Measurements from ENCODE around the gene BMP15. TPM values are rescaled to one million over a fixed set of nuclear protein-coding genes. Genes with fewer than 3 reads are reported as not detected.

BMP15 gene
- total RNA-seq, result not detected in 2 replicates
- polyA plus RNA-seq, result not detected in 2 replicates

DNA sequence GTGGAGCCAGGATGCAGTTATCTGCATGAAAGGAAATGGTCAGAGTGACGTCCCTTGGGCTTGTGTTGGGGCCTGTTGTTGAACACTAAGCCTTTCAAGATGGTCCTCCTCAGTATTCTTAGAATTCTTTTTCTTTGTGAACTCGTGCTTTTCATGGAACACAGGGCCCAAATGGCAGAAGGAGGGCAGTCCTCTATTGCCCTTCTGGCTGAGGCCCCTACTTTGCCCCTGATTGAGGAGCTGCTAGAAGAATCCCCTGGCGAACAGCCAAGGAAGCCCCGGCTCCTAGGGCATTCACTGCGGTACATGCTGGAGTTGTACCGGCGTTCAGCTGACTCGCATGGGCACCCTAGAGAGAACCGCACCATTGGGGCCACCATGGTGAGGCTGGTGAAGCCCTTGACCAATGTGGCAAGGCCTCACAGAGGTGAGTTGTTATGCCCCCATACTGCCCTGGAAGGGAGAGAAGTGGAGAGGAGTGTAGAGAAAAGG lies at the start of gene BMP15:
BMP15 (plus strand) TSS at position 51 of the 492 bp plus-strand sequence; CDS start at position 100, 49 bp downstream.
- Histone ChIP-seq H3K27me3 (no peaks in the 10 kb centered on the region), H3K27ac (no peak within 1 kb of the TSS), H3K9me3 (ENCODE audit: low read depth) (peaks cover 3% of the 10 kb centered on the region), H3K4me3 (no peak within 1 kb of the TSS), H3K4me1 (ENCODE audit: low read depth) (no peaks in the 10 kb centered on the region), H3K36me3 (no peaks in the 10 kb centered on the region)
- no peak for DNase-seq (ENCODE audit: low read depth in 1 of 2, low spot score in 1 of 2)
- TF ChIP-seq, protein P1, sequence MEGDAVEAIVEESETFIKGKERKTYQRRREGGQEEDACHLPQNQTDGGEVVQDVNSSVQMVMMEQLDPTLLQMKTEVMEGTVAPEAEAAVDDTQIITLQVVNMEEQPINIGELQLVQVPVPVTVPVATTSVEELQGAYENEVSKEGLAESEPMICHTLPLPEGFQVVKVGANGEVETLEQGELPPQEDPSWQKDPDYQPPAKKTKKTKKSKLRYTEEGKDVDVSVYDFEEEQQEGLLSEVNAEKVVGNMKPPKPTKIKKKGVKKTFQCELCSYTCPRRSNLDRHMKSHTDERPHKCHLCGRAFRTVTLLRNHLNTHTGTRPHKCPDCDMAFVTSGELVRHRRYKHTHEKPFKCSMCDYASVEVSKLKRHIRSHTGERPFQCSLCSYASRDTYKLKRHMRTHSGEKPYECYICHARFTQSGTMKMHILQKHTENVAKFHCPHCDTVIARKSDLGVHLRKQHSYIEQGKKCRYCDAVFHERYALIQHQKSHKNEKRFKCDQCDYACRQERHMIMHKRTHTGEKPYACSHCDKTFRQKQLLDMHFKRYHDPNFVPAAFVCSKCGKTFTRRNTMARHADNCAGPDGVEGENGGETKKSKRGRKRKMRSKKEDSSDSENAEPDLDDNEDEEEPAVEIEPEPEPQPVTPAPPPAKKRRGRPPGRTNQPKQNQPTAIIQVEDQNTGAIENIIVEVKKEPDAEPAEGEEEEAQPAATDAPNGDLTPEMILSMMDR (IDR thresholded peaks at IDR 0.05; ENCODE audit: low read depth, low read length), result no peak

DNA sequence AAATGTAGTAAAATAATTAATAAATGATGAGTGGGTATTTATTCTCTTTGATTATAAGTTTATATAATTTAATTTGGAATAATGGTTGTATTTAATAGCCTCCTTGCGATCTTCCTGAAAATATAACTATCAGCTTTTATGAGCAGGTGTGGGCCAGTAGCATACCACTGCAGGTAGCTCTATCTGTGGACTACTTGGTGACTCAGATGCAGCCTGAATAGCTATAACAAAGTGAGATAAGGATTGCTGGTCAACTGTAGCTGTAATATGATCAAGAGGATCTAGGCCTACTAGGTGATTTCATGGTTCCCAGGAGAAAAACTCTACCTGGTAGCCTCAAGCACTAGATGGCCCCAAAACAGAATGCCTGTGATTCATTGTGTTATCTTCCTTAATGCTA lies 47.1 kb upstream of the BMP15 start:
- Histone ChIP-seq H3K4me1 (ENCODE audit: low read depth) (no peaks in the 10 kb centered on the region), H3K9me3 (ENCODE audit: low read depth) (no peaks in the 10 kb centered on the region), H3K27me3 (no peaks in the 10 kb centered on the region), H3K27ac (no peak overlapping the region), H3K4me3 (no peak overlapping the region), H3K36me3 (no peaks in the 10 kb centered on the region)
- DNase-seq (ENCODE audit: low read depth in 1 of 2, low spot score in 1 of 2), result no peak
- TF ChIP-seq, protein P1 (IDR thresholded peaks at IDR 0.05; ENCODE audit: low read depth, low read length), result no peak

DNA sequence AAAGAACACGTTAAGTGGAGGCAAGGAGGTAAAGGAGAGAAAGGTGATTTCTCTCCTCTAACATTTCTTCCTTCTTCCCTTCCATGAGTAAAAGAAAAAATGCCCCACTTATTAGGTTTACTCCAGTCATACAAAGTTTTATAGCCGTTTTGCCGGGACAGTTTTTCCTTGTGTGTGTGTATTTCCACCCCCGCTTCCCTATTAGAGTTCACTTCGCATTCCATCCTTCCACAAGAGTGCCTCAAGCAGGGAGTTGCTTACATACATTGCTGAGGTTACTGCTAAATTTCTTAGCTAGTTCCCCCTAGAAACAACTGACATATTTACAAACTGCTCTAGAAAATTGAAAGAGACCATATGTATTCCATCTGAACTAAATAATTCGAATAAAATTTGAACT lies 45.2 kb upstream of the BMP15 start:
- TF ChIP-seq, protein P1 (IDR thresholded peaks at IDR 0.05; ENCODE audit: low read depth, low read length), result no peak
- Histone ChIP-seq H3K4me1 (ENCODE audit: low read depth) (no peaks in the 10 kb centered on the region), H3K36me3 (no peaks in the 10 kb centered on the region), H3K27ac (no peak overlapping the region), H3K27me3 (peaks cover 3% of the 10 kb centered on the region), H3K4me3 (no peak overlapping the region), H3K9me3 (ENCODE audit: low read depth) (no peaks in the 10 kb centered on the region)
- no peak for DNase-seq (ENCODE audit: low read depth in 1 of 2, low spot score in 1 of 2)

DNA sequence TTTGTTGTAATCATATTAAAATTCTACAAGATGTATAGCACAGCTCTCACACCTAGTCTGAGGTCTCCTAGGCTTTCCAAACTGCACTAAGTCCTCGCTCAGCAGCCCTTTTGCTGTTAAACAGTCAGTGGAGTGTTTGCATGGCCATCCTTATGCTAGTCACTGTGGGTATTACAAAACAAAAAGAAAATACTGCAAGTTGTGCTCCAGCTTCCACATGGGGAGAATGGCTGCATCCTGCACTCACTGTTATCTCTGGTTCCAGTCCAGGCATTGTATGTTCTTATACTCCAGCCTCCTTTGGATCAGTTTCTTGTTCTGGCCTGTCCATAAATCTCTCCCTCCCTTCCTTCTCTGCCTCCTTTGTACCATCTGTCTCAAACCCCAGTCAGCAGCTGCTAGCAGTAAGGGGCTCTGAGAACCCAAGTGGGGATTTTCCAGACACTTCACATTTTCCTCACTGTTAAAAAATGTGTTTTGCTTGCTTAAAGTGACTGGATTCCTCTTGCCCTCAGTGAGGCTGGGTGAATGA lies 38.5 kb upstream of the BMP15 start:
- Histone ChIP-seq H3K27ac (no peak overlapping the region), H3K27me3 (peaks cover 7% of the 10 kb centered on the region), H3K4me3 (no peak overlapping the region), H3K36me3 (no peaks in the 10 kb centered on the region), H3K4me1 (ENCODE audit: low read depth) (no peaks in the 10 kb centered on the region), H3K9me3 (ENCODE audit: low read depth) (no peaks in the 10 kb centered on the region)
- TF ChIP-seq, protein P1 (IDR thresholded peaks at IDR 0.05; ENCODE audit: low read depth, low read length), result no peak
- no peak for DNase-seq (ENCODE audit: low read depth in 1 of 2, low spot score in 1 of 2)

DNA sequence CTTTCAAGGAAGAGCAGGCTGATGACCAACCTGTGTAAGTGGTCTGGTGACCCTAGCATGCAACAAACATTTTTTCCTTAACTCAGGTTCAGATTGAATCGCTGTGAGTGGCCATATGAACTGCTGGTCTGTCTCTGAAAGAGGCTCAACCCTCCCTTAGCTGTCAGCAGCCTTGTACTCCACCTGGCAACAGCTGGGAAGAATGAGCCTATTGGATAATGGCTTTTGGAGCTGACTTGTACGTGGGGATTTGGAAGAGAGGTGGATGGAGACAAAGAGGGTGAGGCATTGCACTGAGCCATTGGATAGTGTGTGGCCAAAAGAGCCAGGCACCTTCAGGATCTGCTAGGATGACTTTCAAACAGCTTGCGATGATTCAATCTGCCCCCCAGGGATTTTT lies 35.7 kb upstream of the BMP15 start:
- Histone ChIP-seq H3K27ac (no peak overlapping the region), H3K4me3 (no peak overlapping the region), H3K36me3 (no peaks in the 10 kb centered on the region), H3K4me1 (ENCODE audit: low read depth) (no peaks in the 10 kb centered on the region), H3K27me3 (peaks cover 4% of the 10 kb centered on the region), H3K9me3 (ENCODE audit: low read depth) (no peaks in the 10 kb centered on the region)
- DNase-seq (ENCODE audit: low read depth in 1 of 2, low spot score in 1 of 2), result no peak
- TF ChIP-seq, protein P1 (IDR thresholded peaks at IDR 0.05; ENCODE audit: low read depth, low read length), result no peak
